GM15510 (cell line): ENCODE data around the gene MON1B.

ENCODE experiments used
- POLR2A ChIP-seq: IDR thresholded peaks from 3 replicates; pipeline ENCODE4 v1.6.1; 2011; ENCODE audit warnings: borderline replicate concordance; ENCODE audit not compliant: insufficient read length; ENCODE audit errors: extremely low read depth

The MON1B gene

GRCh38 chr16:77191259-77191969 lies 424 bp downstream of the MON1B start:
- TF ChIP-seq POLR2A: no peak

DNA sequence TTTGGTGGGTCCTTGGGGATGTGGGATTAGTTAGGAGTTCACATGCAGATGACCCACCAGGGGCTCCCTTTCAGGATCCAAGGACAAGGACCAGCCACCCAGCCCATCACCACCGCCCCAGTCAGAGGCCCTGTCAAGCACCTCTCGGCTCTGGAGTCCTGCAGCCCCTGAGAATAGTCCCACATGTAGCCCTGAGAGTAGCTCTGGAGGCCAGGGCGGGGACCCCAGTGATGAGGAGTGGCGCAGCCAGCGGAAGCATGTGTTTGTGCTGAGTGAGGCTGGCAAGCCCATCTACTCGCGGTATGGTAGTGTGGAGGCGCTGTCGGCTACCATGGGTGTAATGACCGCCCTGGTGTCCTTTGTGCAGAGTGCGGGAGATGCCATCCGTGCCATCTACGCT lies 2.4 kb downstream of the MON1B start:
- TF ChIP-seq POLR2A: no peak

DNA sequence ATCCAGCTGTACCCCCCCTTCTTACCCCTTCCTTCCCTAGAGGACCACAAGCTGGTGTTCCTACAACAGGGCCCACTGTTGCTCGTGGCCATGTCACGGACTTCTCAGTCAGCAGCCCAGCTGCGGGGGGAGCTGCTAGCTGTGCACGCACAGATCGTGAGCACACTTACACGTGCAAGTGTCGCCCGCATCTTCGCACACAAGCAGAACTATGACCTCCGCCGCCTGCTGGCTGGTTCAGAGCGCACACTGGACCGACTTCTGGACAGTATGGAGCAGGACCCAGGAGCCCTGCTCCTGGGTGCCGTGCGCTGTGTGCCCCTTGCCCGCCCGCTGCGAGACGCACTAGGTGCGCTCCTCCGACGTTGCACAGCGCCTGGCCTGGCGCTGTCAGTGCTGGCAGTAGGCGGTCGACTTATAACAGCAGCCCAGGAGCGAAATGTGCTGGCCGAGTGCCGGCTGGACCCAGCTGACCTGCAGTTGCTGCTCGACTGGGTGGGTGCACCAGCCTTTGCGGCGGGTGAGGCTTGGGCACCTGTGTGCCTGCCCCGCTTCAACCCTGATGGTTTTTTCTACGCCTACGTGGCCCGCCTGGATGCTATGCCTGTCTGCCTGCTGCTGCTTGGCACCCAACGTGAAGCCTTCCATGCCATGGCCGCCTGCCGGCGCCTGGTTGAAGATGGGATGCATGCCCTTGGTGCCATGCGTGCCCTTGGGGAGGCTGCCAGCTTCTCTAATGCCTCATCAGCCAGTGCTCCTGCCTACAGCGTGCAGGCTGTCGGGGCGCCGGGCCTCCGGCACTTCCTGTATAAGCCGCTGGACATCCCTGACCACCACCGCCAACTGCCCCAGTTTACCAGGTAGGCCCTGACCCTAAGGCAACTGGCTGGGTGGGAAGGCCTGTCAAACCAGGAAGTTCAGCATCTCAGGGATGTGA lies 3.6 kb downstream of the MON1B start:
- no peak for TF ChIP-seq POLR2A

- TF ChIP-seq POLR2A: no peak
Observed at GRCh38 chr16:77195411-77195810, 4.4 kb downstream of the MON1B start.

DNA sequence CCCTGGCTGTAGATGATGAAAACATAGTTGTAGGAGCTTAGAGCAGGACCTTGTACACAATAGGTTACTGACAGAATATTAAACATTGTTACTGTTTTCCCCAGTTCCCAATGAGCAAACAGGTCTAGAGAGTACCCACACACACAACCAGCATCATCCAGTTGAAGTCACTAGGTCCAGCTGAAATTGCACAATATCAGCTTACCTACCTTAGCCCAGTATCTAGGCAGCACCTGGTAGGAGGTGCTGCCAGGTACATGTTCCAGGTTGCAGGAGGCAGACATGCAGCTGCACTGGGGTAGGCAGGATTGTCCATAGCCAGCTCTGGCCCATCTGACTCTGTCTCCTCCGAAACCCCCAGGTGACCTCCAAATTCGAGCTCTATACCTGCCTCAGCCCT lies 6.8 kb downstream of the MON1B start:
- TF ChIP-seq POLR2A: no peak

GRCh38 chr16:77199211-77199610 lies 8.2 kb downstream of the MON1B start, which contains the start of gene SYCE1L:
SYCE1L (plus strand) TSS chr16:77199408; CDS start chr16:77199452, 44 bp downstream.
- no peak for TF ChIP-seq POLR2A

DNA sequence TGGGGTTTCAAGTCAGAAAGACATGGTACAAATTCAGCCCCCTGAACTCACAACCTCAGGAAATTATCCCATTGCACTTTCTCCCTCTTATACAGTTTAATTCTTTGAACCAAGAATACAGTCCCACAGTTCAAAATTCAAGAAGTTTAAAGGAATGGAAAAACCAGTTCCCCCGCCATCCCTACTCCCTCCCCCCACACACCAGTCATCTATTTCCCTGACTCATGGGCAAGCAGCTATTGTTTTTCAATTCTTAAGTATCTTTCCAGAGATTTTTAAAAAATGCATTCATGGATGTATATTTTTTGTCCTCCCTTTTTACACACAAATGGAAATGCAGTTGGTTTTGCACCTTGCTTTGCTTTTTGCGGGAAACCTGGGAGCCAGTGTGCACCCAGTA lies 15.5 kb downstream of the MON1B start:
- no peak for TF ChIP-seq POLR2A

DNA sequence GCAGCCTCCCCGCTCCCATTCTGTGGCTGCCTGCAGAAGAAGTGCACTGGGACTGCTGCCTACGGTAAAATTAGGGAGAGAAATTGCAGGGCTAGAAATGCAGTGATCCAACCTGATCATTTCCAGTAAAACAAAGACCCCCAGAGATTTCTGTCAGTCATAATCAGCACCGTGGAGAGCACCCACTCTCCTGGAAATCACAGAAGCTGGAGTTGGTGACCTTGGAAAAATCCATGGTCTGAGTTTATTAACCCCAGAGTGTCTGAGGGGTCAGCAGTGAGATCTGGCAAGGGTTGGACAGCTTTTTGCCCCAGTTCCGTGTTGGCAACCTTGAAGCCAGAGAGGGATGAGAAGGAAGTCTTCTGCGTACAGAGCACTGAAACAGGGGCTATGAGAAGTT lies 16.0 kb downstream of the MON1B start:
- TF ChIP-seq POLR2A: no peak

- TF ChIP-seq POLR2A: no peak
Observed at GRCh38 chr16:77208382-77208781, 17.4 kb downstream of the MON1B start.

DNA sequence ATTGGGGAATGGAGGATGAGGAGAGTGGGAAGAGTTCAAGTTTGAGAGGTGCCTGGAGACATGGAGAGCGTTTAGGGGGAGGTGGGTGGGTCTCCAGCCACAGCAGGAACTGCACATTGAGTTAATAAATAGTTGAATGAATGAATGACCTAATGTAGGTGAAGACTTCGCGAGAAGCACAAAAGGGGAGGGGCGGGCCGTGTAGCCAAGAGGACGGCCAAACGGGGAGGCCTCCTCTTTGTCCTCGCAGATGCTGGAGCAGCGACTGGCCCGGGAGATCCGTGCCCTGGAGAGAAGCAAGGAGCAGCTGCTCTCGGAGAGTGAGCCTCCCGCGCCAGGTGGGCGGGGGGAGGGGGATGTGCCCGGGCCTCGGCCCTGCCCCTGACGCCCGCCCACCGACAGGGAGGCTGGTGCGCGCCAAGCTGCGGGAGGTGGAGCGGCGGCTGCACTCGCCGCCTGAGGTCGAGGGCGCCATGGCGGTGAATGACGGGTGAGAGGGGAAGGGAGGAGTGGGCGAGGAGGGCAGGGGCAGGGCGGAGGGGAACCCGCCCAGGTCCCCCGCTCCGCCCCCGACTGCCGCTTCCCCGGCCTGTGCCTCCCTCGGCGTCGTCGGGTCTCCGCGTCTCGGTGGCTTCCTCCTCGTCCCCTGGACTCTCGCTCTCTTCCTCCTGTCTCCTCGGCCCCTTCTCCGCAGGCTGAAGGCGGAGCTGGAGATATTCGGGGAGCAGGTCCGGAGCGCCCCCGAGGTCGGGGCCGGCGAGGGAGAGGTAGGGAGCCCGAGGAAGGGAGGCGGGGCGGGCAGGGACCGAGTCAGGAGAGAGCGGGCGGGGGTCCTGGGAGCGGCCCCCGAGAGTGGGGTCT lies 21.1 kb downstream of the MON1B start:
- no peak for TF ChIP-seq POLR2A

DNA sequence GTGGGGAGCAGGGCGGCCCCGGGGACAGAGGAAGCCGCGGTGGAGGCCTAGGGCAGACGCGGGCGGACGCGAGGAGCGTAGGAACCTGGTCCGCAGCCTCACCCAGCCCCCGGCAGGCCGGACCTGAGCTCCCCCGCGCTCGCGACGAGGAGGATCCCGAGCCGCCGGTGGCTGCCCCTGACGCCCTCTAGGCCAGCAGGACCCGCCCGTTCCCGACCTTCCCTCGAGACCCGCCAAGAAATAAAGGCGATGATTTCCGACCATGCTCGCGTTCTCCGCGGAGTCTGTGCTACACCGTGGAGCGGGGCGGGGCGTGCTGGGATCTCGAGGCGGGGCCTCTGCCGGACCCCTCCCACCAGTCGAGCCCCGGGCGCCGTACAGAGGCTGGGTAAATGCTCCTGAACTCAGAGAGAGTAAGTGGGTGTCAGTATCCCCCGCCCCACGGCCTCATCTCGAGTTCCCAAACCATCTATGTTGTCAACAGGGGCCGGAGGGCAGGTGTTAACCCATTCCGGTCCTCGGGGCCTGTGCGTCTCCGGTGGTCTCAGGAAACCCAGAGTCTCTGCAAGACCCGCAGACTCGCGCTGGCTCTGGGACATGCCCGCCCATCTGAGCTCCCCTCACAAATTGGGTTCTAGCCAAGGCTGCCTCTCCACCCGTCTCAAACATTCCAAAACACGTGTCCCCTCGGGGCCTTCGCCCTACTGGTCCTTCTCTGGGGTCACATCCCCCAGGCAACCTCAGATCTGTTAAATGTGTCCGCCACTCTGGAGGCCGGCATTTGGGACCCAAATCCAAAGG lies 22.0 kb downstream of the MON1B start:
- peak; percentile 20 for TF ChIP-seq POLR2A

DNA sequence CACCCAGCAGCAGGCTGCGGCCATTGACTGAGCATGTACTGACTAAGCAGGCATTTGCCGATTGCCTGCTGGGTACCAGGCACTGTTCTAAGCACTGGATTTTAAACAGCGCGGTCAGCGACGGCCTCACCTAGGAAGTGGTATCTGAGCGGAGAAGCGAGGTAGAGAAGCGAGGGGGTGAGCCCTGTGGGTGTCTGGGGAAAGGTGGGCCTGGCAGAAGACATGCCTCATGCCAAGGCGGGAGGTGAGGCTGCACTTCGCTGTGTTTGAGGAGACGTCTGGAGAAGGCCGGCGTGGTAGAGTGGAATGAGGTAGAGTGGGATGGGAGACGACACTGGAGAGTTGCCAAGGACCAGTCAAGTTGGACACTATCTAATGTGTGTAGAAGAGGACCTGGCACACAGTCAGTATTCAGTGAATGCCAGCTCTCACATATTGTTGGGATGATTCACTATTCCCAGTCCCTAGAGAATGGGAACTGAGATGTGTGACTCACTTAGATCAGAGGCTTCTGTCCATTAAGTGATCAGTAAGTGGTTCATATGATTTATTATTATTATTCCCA lies 22.6 kb downstream of the MON1B start:
- no peak for TF ChIP-seq POLR2A

- no peak for TF ChIP-seq POLR2A
Observed at GRCh38 chr16:77214411-77215138, 23.6 kb downstream of the MON1B start.
